NCI-H1436 treated with DMSO at 0.1 percent for 48 hours (cell line): ENCODE measurements around the gene RASAL1.
"Not testable (repeated sequence)": the region's sequence is repeated elsewhere in the genome, so short reads cannot be mapped to it uniquely, and the experiment has no call there.

Experiments
- DNase-seq: peaks from one replicate; lab custom pipeline; 2025; lab: John Stamatoyannopoulos, UW

RASAL1 gene

DNA sequence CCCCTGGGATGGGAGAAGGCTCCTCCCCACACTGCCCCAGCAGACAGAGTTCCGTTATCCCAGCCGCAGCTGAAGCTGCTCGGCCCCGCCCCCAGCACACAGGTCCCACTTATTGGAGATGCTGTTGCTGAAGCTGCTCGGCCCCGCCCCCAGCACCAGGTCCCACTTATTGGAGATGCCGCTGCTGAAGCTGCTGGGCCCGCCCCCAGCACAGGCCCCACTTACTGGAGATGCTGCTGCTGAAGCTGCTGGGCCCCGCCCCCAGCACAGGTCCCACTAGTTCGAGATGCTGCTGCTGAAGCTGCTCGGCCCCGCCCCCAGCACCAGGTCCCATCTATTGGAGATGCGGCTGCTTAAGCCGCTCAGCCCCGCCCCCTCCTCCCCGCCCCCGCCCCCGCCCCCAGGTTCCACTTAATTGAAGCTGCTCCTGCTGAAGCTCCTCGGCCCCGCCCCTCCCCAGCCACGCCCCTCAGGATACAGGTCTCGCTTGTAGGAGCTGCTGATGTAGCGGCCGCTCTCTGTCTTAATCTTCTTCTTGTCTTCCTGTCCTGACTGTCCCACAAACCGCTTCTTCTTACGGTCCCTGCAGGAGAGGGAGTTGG is 26.0 kb upstream of the RASAL1 start:
- no peak for DNase-seq

DNA sequence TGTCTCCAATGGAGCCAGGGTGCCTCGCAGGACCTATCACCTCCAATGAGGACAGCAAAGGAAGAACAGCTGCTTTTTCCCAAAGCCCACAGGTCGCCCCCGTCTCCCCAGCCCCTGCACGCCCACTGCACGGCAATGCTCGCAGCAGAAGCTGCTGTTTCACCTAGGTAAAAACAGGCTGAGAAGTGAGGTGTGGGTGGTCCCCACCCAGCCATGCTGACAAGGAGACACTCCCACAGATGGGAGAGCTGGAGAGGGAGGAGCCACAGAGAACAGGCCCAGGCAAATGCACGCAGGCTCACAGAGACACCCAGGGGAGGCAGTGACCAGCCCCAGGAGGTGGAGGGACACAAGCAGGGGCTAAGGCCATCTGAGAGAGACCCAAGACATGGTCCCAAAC is 24.4 kb upstream of the RASAL1 start:
- no peak for DNase-seq

DNA sequence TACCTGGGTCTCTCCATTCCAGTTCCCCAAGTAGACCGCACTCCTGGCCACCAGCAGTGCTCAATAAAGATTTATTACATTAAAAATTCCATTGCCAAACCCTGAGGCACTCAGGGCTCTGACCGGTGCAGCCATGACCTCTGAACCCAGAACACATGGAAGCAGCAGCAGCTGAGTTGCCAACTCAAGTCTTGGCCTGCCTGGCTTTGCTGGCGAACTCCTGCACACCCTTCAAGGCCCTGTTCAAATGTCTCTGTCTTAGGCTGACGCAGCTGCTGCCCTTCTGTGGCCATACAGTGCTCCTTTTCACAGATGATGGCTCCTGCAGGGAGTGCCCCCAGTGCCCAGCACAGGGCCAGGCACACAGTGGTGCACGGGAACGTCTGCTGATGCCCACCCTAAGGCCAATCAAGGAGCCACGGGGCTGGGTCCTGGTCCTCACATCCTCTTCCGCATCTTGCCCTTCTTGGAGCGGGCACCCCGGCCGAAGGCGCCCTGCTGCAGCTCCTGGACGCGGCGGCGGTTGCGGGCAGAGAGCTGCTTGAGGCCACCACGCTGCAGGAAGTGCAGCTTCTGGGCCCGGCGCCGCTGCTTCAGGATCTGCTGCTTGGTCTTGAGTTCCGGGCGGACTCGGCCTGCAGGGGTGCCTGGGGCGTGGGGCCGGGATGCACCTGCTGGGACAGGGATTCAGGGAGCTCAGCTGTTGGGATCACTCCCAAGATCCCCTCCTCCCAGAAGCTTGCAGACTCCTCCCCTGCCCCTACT is 23.1 kb upstream of the RASAL1 start:
- DNase-seq = no peak

DNA sequence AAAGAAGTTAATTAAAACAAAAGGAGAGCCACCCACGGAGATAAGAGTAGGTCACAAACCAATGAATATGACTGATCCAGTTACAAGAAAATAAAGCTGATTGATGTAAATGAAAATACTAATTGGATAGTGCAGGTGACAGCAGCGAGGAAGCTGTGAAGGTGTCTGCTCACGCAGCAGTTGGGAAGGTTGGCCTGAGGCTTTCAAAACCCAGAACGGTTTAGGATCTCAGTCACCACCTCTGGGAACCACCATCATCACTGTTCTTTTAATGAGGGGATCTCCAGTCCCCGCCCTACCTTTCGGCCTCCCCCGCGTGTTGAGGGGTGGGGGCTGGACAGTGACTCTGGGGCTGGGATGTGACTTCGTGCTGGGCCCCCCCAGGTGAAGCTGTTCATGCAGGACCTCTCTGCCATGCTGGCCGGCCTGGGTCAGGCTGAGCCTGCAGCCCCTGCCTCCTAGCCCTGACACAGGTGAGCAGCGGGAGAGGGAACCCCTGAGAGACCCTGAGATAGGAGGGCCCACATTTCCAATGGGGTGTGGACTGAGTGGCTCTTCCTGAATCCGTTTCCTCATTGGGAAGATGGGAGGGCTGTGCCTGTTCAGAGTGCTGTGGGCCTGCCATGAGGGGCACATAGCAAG is 21.8 kb upstream of the RASAL1 start:
- no peak for DNase-seq

DNA sequence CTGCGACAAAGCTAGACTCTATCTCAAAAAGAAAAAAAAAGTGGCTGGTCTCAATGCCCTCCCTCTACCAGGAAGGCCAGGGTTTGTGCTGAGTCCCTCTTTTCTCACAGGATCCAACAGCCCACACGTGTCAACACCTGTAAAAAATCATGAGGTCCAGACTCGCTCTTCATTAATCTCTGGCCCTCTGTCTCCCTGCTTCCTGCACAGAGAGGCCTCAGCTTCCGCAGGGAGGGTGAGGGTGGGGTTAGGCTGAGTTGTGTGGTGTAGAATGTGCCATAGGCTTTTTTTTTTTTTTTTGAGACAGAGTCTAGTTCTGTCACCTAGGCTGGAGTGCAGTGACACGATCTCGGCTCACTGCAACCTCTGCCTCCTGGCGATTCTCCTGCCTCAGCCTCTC is 20.1 kb upstream of the RASAL1 start:
- no peak for DNase-seq

DNA sequence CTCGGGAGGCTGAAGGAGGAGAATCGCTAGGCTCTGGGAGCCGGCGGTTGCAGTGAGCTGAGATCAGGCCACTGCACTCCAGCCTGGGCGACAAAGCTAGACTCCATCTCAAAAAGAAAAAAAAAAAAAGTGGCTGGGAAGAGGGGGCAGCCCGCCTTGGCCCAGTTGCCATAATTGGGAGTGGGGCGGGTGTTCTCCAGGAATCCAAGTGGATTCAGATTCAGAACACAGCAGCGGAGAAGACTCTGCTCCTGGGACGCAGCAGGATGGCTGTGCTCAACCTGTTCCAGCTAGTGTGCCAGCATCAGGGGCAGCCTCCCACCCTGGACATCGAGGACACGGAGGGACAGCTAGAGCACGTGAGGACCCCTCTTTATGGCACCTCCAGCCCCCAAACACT is 19.5 kb upstream of the RASAL1 start:
- no peak for DNase-seq

- no peak for DNase-seq
Measured at GRCh38 chr12:113154351-113154973, 18.9 kb upstream of the RASAL1 start.

DNA sequence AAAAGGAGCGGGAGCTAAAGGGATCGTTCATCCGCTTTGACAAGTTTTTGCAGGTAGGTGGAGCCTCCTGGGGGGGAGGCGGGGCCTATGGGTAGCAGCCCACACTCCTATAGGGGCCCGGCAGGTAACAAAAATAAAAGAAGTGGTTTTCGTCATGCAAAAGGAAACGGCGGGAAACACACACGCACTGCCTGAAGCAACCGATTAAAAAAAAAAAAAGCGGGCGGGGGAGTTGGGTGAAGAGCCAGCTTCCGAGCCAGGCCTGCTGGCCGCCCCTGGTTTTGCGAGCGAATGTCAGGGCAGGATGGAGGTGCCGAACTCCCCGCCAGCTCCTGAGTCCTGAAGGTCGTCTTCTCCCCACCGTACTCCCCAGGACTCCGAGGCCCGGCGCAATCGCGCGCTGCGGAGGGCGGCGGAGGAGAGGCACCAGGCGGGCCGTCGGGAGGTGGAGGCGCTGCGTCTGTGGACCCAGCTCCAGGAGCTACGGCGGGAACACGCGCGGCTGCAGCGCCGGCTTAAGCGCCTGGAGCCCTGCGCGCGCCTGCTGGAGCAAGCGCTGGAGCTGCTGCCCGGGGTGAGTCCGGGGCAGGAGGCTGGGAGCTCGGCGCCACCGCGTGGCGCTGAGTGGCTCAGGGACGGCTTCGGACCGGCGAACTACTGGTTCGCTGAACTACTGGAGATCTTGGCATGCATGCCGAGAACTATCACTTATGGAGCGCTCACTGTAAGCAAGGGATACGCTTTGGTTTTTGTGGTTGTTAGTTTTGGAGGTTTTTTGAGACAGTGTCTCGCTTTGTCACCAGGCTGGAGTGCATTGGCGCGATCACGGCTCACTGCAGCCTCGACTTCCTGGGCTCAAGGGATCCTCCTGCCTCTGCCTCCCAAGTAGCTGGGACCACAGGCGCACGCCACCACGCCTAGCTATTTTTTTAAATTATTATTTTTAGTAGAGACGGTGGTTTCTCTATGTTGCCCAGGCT is 17.6 kb upstream of the RASAL1 start:
- DNase-seq = no peak

DNA sequence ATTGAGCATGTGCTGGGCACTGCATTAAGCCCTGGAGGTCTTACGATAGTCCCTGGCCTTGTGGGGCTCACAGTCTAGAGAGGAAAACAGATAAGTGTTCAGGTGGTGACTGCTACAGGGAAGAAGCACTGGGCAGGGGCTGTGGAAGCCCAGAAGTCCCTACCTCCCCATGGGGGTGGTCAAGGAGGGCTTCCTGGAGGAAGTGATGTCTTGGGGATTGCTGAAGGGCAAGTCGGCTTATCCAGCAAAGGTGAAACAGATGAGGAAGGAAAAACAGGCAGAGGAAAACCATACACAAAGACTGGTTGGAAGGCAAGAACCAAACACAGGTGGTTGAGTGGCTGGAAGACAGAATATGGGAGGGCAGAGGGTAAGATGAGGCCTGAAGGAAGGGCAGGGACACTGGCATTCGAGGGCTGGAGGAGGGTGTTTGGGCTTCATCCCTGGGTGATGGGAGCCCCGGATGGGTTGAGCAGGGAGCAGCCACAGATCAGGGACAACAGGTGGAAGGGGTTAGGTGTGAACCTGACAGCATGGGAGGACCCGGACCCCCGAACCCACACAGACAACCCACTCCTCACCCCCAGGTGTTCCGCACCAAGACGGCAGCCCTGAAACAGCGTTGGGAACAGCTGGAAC is 16.8 kb upstream of the RASAL1 start:
- DNase-seq = no peak

GRCh38 chr12:113151655-113152054 is 16.1 kb upstream of the RASAL1 start:
- DNase-seq = no peak

- no peak for DNase-seq
Measured at GRCh38 chr12:113149361-113150150, 14.0 kb upstream of the RASAL1 start, which contains the start of gene CFAP73. Gene CFAP73 (plus strand): TSS chr12:113149724. CDS start chr12:113149858, 134 bp downstream.

- DNase-seq = no peak
Measured at GRCh38 chr12:113146999-113147398, 11.4 kb upstream of the RASAL1 start.

DNA sequence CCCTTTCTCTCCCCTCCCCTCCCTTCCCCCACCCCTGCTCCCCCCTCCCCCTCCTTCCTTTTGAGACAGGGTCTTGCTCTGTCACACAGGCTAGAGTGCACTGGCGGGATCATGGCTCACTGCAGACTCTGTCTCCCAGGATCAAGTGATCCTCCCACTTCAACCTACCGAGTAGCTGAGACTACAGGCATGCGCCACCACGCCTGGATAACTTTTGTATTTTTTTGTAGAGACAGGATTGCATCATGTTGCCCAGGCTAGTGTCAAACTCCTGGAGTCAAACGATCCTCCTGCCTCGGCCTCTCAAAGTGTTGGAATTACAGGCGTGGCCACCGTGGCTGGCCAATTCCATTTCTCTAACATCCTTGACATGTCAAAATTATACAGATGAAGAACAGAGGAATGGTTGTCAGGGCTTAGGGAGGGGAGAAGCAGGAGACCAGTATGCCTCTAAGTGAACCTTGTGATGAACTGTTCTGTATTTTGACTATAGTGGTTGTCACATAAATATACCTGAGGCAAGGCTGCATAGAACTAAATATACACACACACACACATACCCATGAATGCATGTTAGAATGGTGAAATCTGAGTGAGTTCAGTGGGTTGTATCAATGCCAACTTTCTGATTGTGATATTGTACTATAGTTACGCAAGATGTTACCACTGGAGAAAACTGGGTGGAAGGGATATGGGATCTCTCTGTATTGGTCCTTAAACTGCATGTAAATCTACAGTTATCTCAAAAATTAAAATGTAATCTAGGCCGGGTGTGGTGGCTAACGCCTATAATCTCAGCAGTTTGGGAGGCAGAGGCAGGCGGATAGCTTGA is 10.4 kb upstream of the RASAL1 start:
- DNase-seq = no peak

- no peak for DNase-seq
Measured at GRCh38 chr12:113144806-113145205, 9.2 kb upstream of the RASAL1 start.

- no peak for DNase-seq
Measured at GRCh38 chr12:113143959-113144358, 8.4 kb upstream of the RASAL1 start.

GRCh38 chr12:113142886-113143332 is 7.3 kb upstream of the RASAL1 start:
- DNase-seq = no peak

DNA sequence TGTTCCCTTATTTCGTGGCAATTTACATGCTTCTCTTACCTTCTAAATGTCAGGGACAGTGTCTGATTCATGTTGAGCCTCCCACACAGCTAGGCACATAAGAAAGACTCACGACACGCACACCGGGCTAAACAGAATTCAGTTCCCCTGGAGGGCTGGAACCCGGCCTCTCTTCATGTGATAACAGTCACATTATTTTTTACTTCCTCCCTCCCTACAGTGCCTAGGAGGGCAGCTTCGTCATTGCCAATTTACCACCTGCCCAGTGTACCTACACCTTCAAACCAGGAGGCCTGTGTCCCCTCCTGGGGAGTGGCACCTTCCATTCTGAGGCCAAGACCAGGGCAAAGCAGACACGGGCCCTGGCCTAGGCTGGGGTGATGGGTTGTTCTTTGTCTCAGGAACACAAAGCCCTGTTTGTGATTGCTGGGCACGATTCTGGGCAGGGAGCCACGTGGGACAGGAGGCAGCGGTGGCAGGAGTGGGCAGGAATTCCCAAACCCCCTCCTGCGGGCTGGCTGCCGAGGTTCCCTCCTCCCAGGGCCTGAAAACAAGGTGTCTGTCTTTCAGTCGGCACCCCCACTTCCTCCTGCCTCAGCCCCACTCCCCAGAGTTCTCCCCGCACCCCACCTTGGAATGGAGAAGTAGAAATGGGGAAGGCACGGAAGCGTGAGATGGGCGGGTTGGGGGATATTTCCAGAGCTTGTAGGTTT is 6.8 kb upstream of the RASAL1 start:
- no peak for DNase-seq

GRCh38 chr12:113141716-113142115 is 6.2 kb upstream of the RASAL1 start:
- not testable (repeated sequence) for DNase-seq

GRCh38 chr12:113140706-113141105 is 5.1 kb upstream of the RASAL1 start:
- DNase-seq = no peak
